ENCODE data around the gene EXOC6. TPM values are rescaled to one million over a fixed set of nuclear protein-coding genes. Genes with fewer than 3 reads are reported as not detected.

Gene EXOC6
- total RNA-seq, 4 donors from 2014 or later, result 10.5 to 82.1 (median 31.7) TPM

- Histone ChIP-seq H3K9me3 (no peaks in the 10 kb centered on the region), H3K27me3 (no peaks in the 10 kb centered on the region), H3K27ac (no peak overlapping the region), H3K4me1 (no peaks in the 10 kb centered on the region), H3K36me3 (no peaks in the 10 kb centered on the region), H3K4me3 (no peak overlapping the region)
- no peak for DNase-seq
- TF ChIP-seq CTCF (IDR thresholded peaks at IDR 0.05) (no peak), POLR2A (IDR thresholded peaks at IDR 0.05) (no peak)
These were observed 237.0 kb downstream of the EXOC6 start for GRCh38 chr10:93085272-93085859.

- no peaks in the 10 kb centered on the region for H3K9me3 ChIP-seq
- no peak for TF ChIP-seq CTCF (IDR thresholded peaks at IDR 0.05)
- no peak overlapping the region for H3K4me3 ChIP-seq
These were observed 238.0 kb downstream of the EXOC6 start for GRCh38 chr10:93086289-93086688.

GRCh38 chr10:93087846-93088245, 239.5 kb downstream of the EXOC6 start:
- H3K36me3 ChIP-seq, result no peaks in the 10 kb centered on the region
- no peak overlapping the region for H3K27ac ChIP-seq
- no peaks in the 10 kb centered on the region for H3K27me3 ChIP-seq
- no peaks in the 10 kb centered on the region for H3K4me1 ChIP-seq
- TF ChIP-seq POLR2A (IDR thresholded peaks at IDR 0.05), result no peak
- no peak for TF ChIP-seq CTCF (IDR thresholded peaks at IDR 0.05)
- no peaks in the 10 kb centered on the region for H3K9me3 ChIP-seq
- DNase-seq, result no peak
- no peak overlapping the region for H3K4me3 ChIP-seq

More at GRCh38 chr10:93086289-93086688, 238.0 kb downstream of the EXOC6 start:
- H3K36me3 ChIP-seq, result no peaks in the 10 kb centered on the region
- no peaks in the 10 kb centered on the region for H3K27me3 ChIP-seq
- H3K27ac ChIP-seq, result no peak overlapping the region
- no peak for DNase-seq
- H3K4me1 ChIP-seq, result no peaks in the 10 kb centered on the region

GRCh38 chr10:93088466-93088865, 240.1 kb downstream of the EXOC6 start:
- no peak for TF ChIP-seq CTCF (IDR thresholded peaks at IDR 0.05)
- TF ChIP-seq POLR2A (IDR thresholded peaks at IDR 0.05), result no peak
- no peaks in the 10 kb centered on the region for H3K27me3 ChIP-seq
- no peak overlapping the region for H3K4me3 ChIP-seq
- no peaks in the 10 kb centered on the region for H3K4me1 ChIP-seq
- no peaks in the 10 kb centered on the region for H3K9me3 ChIP-seq
- no peaks in the 10 kb centered on the region for H3K36me3 ChIP-seq
- DNase-seq, result no peak
- no peak overlapping the region for H3K27ac ChIP-seq

GRCh38 chr10:93090619-93091018, 242.3 kb downstream of the EXOC6 start:
- H3K27me3 ChIP-seq, result no peaks in the 10 kb centered on the region
- no peak overlapping the region for H3K4me3 ChIP-seq
- TF ChIP-seq CTCF (IDR thresholded peaks at IDR 0.05) (no peak), POLR2A (IDR thresholded peaks at IDR 0.05) (no peak)
- H3K4me1 ChIP-seq, result no peaks in the 10 kb centered on the region
- H3K9me3 ChIP-seq, result no peaks in the 10 kb centered on the region
- no peak overlapping the region for H3K27ac ChIP-seq
- DNase-seq, result no peak
- no peaks in the 10 kb centered on the region for H3K36me3 ChIP-seq

- Histone ChIP-seq H3K4me1 (no peaks in the 10 kb centered on the region), H3K9me3 (no peaks in the 10 kb centered on the region), H3K27me3 (no peaks in the 10 kb centered on the region), H3K36me3 (no peaks in the 10 kb centered on the region), H3K27ac (no peak overlapping the region), H3K4me3 (no peak overlapping the region)
- TF ChIP-seq CTCF (IDR thresholded peaks at IDR 0.05), result no peak
- TF ChIP-seq POLR2A (IDR thresholded peaks at IDR 0.05), result no peak
- DNase-seq, result no peak
These were observed 243.6 kb downstream of the EXOC6 start for GRCh38 chr10:93091960-93092359.
